Measurements from ENCODE around the gene CRY1.
"Not testable (repeated sequence)": the region's sequence is repeated elsewhere in the genome, so short reads cannot be mapped to it uniquely, and the experiment has no call there.

The CRY1 gene

DNA sequence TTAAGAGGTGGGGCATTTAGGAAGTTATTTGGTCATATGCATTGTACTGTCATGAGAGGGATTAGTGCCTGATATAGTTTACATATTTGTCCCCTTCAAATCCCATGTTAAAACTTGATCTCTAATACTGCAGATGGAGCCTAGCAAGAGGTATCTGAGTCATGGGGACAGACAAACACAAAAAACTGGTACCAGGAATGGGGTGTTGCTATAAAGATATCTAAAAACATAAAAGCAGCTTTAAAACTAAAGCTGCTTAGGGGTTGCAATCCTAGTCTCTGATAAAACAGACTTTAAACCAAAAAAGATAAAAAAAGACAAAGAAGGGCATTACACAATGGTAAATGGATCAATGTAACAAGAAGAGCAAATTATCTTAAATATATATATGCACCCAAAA, 11.6 kb downstream of the CRY1 start:
- TF ChIP-seq, protein P1, sequence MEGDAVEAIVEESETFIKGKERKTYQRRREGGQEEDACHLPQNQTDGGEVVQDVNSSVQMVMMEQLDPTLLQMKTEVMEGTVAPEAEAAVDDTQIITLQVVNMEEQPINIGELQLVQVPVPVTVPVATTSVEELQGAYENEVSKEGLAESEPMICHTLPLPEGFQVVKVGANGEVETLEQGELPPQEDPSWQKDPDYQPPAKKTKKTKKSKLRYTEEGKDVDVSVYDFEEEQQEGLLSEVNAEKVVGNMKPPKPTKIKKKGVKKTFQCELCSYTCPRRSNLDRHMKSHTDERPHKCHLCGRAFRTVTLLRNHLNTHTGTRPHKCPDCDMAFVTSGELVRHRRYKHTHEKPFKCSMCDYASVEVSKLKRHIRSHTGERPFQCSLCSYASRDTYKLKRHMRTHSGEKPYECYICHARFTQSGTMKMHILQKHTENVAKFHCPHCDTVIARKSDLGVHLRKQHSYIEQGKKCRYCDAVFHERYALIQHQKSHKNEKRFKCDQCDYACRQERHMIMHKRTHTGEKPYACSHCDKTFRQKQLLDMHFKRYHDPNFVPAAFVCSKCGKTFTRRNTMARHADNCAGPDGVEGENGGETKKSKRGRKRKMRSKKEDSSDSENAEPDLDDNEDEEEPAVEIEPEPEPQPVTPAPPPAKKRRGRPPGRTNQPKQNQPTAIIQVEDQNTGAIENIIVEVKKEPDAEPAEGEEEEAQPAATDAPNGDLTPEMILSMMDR (IDR thresholded peaks at IDR 0.05; ENCODE audit: insufficient read depth, low read length, poor library complexity, severe bottlenecking) = no peak
- Histone ChIP-seq H3K27me3 (replicated peaks; ENCODE audit: control insufficient read depth, insufficient read depth, low read length) (no peaks in the 10 kb centered on the region), H3K4me3 (replicated peaks; ENCODE audit: low read depth, low read length) (no peak overlapping the region), H3K36me3 (ENCODE audit: control insufficient read depth, insufficient read depth, low read length) (no peaks in the 10 kb centered on the region)
- no peak for DNase-seq (ENCODE audit: extremely low read depth, insufficient read length)

DNA sequence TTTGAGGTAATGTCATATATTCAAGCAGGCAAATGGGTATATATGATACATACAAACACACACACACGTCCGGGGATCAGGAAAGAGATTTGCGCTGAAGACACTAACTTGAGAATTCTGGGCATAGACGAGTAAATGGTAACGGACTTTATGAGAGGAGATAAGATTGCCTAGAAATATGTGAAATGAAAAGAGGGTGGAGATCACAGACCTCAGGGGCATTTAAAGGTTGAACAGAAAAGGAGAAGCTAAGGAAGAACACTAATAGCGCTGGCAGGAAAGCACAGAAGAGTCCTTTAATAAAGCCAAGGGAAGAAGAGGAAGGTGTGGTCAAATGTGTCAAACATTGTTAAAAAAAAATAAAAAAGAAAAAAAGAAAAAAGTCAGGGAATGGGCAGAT, 13.1 kb downstream of the CRY1 start:
- Histone ChIP-seq H3K27me3 (replicated peaks; ENCODE audit: control insufficient read depth, insufficient read depth, low read length) (peaks cover 2% of the 10 kb centered on the region; the same call in 1 of the 2 replicates), H3K36me3 (ENCODE audit: control insufficient read depth, insufficient read depth, low read length) (no peaks in the 10 kb centered on the region), H3K4me3 (replicated peaks; ENCODE audit: low read depth, low read length) (no peak overlapping the region)
- TF ChIP-seq, protein P1 (IDR thresholded peaks at IDR 0.05; ENCODE audit: insufficient read depth, low read length, poor library complexity, severe bottlenecking) = no peak
- DNase-seq (ENCODE audit: extremely low read depth, insufficient read length) = no peak

DNA sequence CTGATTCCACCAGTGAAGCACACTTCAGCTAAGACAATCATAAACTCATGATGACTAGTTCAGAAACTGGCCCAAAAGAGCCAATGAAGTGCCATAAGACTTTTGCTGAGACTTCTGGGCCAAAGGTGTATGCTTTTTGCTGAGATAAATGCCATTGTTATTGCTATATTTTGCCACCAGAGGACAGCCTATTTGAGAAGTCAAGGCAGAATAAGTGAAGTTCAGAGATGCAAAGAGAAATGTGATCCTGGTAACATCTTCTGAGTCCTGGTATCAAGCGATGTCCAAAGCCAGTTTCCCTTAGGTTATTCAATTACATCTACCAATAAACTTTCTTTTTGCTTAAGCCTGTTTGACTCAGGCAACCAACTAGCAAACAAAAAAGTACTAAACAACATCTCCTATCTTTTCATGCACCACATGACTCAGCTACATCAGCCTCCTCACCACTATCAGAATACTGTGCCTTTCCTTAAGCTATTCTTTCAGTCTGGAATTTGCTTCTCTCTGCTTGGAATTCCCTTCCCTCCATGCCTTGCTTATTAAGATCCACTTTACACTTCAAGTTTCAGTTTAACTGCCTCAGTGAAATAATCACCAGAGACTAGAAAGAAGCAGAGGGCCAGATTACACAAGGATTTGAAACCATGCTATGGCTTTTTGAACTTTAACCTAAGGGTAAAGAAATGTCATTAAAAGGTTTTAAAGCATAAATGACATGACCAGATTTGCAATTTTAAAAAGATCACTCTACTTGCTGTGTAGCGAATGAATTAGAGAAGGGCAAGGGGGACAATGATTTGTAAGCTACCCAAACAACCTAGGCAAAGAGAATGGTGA, 14.0 kb downstream of the CRY1 start:
- peaks cover 2% of the 10 kb centered on the region; the same call in 1 of the 2 replicates for H3K27me3 ChIP-seq (replicated peaks; ENCODE audit: control insufficient read depth, insufficient read depth, low read length)
- no peak overlapping the region for H3K4me3 ChIP-seq (replicated peaks; ENCODE audit: low read depth, low read length)
- H3K36me3 ChIP-seq (ENCODE audit: control insufficient read depth, insufficient read depth, low read length) = no peaks in the 10 kb centered on the region
- DNase-seq (ENCODE audit: extremely low read depth, insufficient read length) = no peak
- TF ChIP-seq, protein P1 (IDR thresholded peaks at IDR 0.05; ENCODE audit: insufficient read depth, low read length, poor library complexity, severe bottlenecking) = peak; percentile 62

DNA sequence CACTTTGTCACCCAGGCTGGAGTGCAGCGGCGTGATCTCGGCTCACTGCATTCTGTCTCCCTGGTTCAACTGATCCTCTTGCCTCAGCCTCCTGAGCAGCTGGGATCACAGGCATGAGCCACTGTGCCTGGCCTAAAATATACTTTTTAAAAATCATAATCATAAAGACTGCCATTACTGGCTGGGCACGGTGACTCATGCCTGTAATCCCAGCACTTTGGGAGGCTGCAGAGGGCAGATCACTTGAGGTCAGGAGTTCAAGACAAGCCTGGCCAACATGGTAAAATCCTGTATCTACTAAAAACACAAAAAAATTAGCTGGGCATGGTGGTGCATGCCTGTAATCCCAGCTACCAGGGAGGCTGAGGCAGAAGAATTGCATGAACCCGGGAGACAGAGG, 20.1 kb downstream of the CRY1 start:
- not testable (repeated sequence) for H3K36me3 ChIP-seq (ENCODE audit: control insufficient read depth, insufficient read depth, low read length); DNase-seq (ENCODE audit: extremely low read depth, insufficient read length); H3K27me3 ChIP-seq (replicated peaks; ENCODE audit: control insufficient read depth, insufficient read depth, low read length)

DNA sequence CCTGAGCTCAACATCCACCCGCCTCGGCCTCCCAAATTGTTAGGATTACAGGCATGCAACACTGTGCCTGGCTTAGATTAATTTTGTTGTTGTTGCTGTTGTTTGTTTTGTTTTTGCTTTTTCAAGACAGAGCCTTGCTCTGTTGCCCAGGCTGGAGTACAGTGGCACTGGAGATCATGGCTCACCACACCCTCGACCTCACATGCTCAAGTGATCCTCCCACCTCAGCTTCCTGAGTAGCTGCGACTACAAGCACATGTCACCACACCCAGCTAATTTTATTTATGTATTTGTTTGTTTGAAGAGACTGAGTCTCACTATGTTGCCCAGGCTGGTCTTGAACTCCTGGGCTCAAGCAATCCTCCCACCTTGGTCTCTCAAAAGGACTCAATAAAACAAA, 26.7 kb downstream of the CRY1 start:
- Histone ChIP-seq H3K36me3 (ENCODE audit: control insufficient read depth, insufficient read depth, low read length) (no peaks in the 10 kb centered on the region), H3K27me3 (replicated peaks; ENCODE audit: control insufficient read depth, insufficient read depth, low read length) (no peaks in the 10 kb centered on the region), H3K4me3 (replicated peaks; ENCODE audit: low read depth, low read length) (no peak overlapping the region)
- TF ChIP-seq, protein P1 (IDR thresholded peaks at IDR 0.05; ENCODE audit: insufficient read depth, low read length, poor library complexity, severe bottlenecking) = no peak
- no peak for DNase-seq (ENCODE audit: extremely low read depth, insufficient read length)

More for the DNA sequence above, 20.1 kb downstream of the CRY1 start:
- H3K4me3 ChIP-seq (replicated peaks; ENCODE audit: low read depth, low read length) = not testable (repeated sequence)

DNA sequence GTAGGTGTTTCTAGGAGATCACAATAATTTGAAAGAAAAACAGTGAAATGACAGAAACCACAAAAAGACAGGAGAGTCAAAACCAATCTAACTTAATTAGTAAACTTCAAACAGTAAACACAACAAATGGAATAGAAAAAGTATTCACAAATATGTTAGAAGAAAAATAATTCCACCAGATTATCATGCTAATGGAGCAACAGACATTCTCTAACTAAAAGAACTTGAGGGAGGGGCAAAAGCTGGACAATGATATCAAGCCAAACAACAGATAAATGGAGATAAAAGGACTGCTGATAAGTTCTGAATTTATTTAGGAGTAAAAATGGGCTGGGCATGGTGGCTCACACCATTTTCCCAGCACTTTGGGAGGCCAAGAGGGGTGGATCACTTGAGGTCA, 28.7 kb downstream of the CRY1 start:
- no peak for DNase-seq (ENCODE audit: extremely low read depth, insufficient read length)
- Histone ChIP-seq H3K27me3 (replicated peaks; ENCODE audit: control insufficient read depth, insufficient read depth, low read length) (no peaks in the 10 kb centered on the region), H3K36me3 (ENCODE audit: control insufficient read depth, insufficient read depth, low read length) (no peaks in the 10 kb centered on the region), H3K4me3 (replicated peaks; ENCODE audit: low read depth, low read length) (no peak overlapping the region)
- TF ChIP-seq, protein P1 (IDR thresholded peaks at IDR 0.05; ENCODE audit: insufficient read depth, low read length, poor library complexity, severe bottlenecking) = no peak
